Fibroblast of villous mesenchyme (primary cell): Measurements from ENCODE around the gene ZNF672. TPM values are rescaled to one million over a fixed set of nuclear protein-coding genes. Genes with fewer than 3 reads are reported as not detected.

ENCODE experiments used
- DNase-seq: peaks from one replicate; pipeline ENCODE4 v3.0.0-alpha.2; 2010; ENCODE audit warnings: low read depth
- H3K4me3 ChIP-seq: 2 replicates; pipeline ENCODE4 v1.5.1; 2011; ENCODE audit warnings: low read depth, mild to moderate bottlenecking, low read length
- total RNA-seq: library from RNA; depleted of rRNA; stranded (reverse); fragments of >200 nt; gene quantifications from 2 replicates; pipeline ENCODE4 v1.2.3, GENCODE V29; 2012
- TF ChIP-seq, protein P1 (sequence below): IDR thresholded peaks from 2 replicates; pipeline ENCODE4 v1.5.1; 2012; ENCODE audit warnings: low read depth, mild to moderate bottlenecking, low read length; ENCODE audit not compliant: insufficient read depth

The ZNF672 gene
- total RNA-seq, 1 donor = 19.4 TPM

DNA sequence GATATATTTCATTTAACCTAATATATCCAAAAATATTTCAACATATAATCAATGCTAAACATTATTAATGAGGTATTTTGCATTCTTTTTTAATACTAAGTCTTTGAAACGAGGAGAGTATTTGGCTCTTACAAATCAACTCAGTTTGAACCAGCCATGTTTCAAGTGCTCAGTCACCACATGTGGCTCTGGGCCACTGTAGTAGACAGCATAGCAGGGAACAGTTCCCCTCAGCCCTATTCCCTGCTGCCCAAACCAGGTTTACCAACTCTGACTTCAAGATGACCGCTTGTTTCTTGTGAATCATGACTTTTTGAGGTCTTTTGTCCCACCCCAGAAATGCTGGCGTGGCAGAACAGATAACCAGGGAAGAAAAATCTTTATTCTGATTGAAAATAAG lies 5.7 kb downstream of the ZNF672 start:
- no peak for DNase-seq
- H3K4me3 ChIP-seq = no peak overlapping the region
- TF ChIP-seq, protein P1, sequence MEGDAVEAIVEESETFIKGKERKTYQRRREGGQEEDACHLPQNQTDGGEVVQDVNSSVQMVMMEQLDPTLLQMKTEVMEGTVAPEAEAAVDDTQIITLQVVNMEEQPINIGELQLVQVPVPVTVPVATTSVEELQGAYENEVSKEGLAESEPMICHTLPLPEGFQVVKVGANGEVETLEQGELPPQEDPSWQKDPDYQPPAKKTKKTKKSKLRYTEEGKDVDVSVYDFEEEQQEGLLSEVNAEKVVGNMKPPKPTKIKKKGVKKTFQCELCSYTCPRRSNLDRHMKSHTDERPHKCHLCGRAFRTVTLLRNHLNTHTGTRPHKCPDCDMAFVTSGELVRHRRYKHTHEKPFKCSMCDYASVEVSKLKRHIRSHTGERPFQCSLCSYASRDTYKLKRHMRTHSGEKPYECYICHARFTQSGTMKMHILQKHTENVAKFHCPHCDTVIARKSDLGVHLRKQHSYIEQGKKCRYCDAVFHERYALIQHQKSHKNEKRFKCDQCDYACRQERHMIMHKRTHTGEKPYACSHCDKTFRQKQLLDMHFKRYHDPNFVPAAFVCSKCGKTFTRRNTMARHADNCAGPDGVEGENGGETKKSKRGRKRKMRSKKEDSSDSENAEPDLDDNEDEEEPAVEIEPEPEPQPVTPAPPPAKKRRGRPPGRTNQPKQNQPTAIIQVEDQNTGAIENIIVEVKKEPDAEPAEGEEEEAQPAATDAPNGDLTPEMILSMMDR = no peak

GRCh38 chr1:248844526-248844925 lies 6.5 kb downstream of the ZNF672 start:
- no peak for DNase-seq
- H3K4me3 ChIP-seq = no peak overlapping the region
- TF ChIP-seq, protein P1 = no peak

DNA sequence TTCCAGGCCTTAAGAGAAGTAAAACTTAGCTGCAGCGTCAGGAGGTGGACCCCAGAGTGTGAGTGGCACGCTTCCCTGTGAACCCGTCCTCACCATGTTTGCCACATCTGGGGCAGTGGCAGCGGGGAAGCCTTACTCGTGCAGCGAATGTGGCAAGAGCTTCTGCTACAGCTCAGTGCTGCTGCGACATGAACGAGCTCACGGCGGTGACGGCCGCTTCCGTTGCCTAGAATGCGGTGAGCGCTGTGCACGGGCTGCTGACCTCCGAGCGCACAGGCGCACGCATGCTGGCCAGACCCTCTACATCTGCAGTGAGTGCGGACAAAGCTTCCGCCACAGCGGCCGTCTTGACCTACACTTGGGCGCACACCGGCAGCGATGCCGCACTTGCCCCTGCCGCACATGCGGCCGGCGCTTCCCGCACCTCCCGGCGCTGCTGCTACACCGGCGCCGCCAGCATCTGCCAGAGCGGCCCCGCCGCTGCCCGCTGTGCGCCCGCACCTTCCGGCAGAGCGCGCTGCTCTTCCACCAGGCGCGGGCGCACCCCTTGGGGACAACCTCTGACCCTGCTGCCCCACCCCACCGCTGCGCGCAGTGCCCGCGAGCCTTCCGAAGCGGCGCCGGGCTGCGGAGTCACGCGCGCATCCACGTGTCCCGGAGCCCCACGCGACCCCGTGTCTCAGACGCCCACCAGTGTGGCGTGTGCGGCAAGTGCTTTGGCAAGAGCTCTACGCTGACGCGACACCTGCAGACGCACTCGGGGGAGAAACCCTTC lies 9.3 kb downstream of the ZNF672 start:
- DNase-seq = no peak
- TF ChIP-seq, protein P1 = no peak
- H3K4me3 ChIP-seq = no peak overlapping the region

- TF ChIP-seq, protein P1 = no peak
- no peak overlapping the region for H3K4me3 ChIP-seq
- DNase-seq = no peak
Observed at GRCh38 chr1:248847956-248848561, 10.0 kb downstream of the ZNF672 start.

DNA sequence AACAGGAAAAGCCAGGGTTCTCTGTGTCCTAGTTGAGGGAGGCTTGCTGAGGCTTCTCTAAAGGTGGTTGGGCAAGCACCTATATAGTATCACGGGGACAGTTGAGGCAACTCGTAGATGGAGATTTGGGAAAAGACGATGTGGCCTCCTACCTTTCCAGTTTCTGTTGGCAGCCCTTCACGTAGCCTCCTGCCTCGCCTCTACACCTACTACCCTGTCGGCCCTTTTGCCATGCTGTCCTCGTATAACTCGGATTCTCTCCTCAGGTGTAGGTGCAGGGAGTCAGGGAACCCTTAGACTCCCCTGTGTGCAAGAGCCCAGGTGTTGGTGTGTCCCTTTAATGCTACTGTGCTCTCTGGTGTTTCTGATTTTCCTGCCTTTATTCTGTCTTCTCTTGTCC lies 10.6 kb downstream of the ZNF672 start:
- TF ChIP-seq, protein P1 = no peak
- DNase-seq = no peak
- no peak overlapping the region for H3K4me3 ChIP-seq

- no peak overlapping the region for H3K4me3 ChIP-seq
- no peak for DNase-seq
- TF ChIP-seq, protein P1 = no peak
Observed at GRCh38 chr1:248849152-248849551, 11.1 kb downstream of the ZNF672 start.
